Measurements from ENCODE around the gene GRID1. TPM values are rescaled to one million over a fixed set of nuclear protein-coding genes. Genes with fewer than 3 reads are reported as not detected.

The GRID1 gene
- total and polyA plus RNA-seq, 10 of the 15 experiments (the other 5 are each of a cell fraction or from before 2014, with no cell fraction given): 0.04 to 0.62 (median 0.08) TPM; not detected in 5

DNA sequence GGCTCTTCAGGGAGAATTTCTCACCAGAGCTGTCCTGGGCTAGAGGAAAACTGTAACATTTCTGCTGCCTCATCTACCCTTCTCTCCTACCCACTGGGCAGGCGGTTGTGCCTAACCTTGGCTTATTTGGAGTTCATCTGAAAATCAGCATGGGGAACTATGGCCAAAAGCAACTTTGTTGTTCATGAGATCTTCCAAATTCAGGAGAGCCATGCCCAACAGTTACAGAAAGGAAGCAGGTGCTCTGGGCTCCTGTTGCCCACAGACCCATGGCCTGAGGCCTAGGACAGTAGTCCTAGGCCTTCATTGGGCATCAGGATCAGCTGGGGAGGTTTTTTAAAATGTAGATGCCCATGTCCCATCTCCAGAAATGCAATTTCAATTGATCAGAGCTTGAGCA lies 85.2 kb downstream of the GRID1 start:
- in situ Hi-C loops (cut with MboI) (no loop called here), intact Hi-C loops (cut with micrococcal nuclease; ENCODE audit: unreplicated experiment) (no loop called here)
- H3K79me2 ChIP-seq (ENCODE audit: control insufficient read depth, insufficient read depth, low read length): no peaks in the 10 kb centered on the region
- FAIRE-seq: no peak
- no peak overlapping the region for H3K27ac ChIP-seq (ENCODE audit: control insufficient read depth, insufficient read depth)
- no peak overlapping the region for H2AFZ ChIP-seq (ENCODE audit: control insufficient read depth, low read depth, low read length)
- ChIA-PET SMC1A (ENCODE audit: uncharacterized antibody, unreplicated experiment) (no interaction called here), POLR2A (no interaction called here), RAD21 (ENCODE audit: unreplicated experiment) (no interaction called here), CTCF (interaction anchor here (0.7 to 1.2 kb wide), 2 partner anchors 20 to 244 kb away, joined by 3 to 4 read pairs; no protein-coding TSS in a partner anchor)
- no peaks in the 10 kb centered on the region; the same call in 1 of the 2 replicates for H4K20me1 ChIP-seq (ENCODE audit: control insufficient read depth, insufficient read depth)
- no peaks in the 10 kb centered on the region for H3K36me3 ChIP-seq (ENCODE audit: control insufficient read depth in 2 of 2, insufficient read depth in 2 of 2, low read length in 1 of 2)
- H3K27me3 ChIP-seq (replicated peaks in 1 of 2; ENCODE audit: control insufficient read depth in 2 of 2, insufficient read depth in 2 of 2, low read length in 1 of 2): no peaks in the 10 kb centered on the region; a peak in 1 of 4 replicates
- WGBS (ENCODE audit: insufficient coverage, insufficient replicate concordance, low lambda C conversion rate, missing lambda C conversion rate): 0% methylated on average over 1 of the region's 1 CpG
- no peak for ATAC-seq
- H3K4me3 ChIP-seq: no peak overlapping the region
- H3K4me1 ChIP-seq (ENCODE audit: control insufficient read depth, insufficient read depth, low read length): no peaks in the 10 kb centered on the region
- H3K4me2 ChIP-seq (ENCODE audit: control insufficient read depth, insufficient read depth): no peak overlapping the region
- no peak overlapping the region for H3K9ac ChIP-seq (ENCODE audit: control insufficient read depth, insufficient read depth, low read length)
- no peak for DNase-seq (ENCODE audit: low read depth, low spot score)
- no TSS peak for BruUV-seq (replicated peaks)
- no peaks in the 10 kb centered on the region; the same call in 2 of the 3 replicates for H3K9me3 ChIP-seq (replicated peaks; ENCODE audit: control insufficient read depth, insufficient read depth, low read length)
- TF ChIP-seq, protein P1, sequence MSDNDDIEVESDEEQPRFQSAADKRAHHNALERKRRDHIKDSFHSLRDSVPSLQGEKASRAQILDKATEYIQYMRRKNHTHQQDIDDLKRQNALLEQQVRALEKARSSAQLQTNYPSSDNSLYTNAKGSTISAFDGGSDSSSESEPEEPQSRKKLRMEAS (IDR thresholded peaks at IDR 0.05; ENCODE audit: low read depth, low read length): no peak
- TF ChIP-seq IKZF1 (conservative IDR thresholded peaks at IDR 0.05) (no peak), HDAC6 (IDR thresholded peaks at IDR 0.05; ENCODE audit: unreplicated experiment) (no peak), SUPT20H (IDR thresholded peaks at IDR 0.05; ENCODE audit: borderline replicate concordance, control insufficient read depth, low read depth, low read length) (no peak), RCOR1 (conservative IDR thresholded peaks at IDR 0.05; ENCODE audit: low read depth, low read length) (no peak), DPF2 (IDR thresholded peaks at IDR 0.05) (no peak), GABPA (IDR thresholded peaks at IDR 0.05; ENCODE audit: low read depth) (no peak), EZH2 (IDR thresholded peaks at IDR 0.05; ENCODE audit: borderline replicate concordance, control insufficient read depth, low read depth, low read length) (no peak), REST (IDR thresholded peaks at IDR 0.05; ENCODE audit: low read depth, low read length) (no peak), ZBTB11 (CRISPR knock-in tag; IDR thresholded peaks at IDR 0.05) (no peak)
- TF ChIP-seq, protein P2, sequence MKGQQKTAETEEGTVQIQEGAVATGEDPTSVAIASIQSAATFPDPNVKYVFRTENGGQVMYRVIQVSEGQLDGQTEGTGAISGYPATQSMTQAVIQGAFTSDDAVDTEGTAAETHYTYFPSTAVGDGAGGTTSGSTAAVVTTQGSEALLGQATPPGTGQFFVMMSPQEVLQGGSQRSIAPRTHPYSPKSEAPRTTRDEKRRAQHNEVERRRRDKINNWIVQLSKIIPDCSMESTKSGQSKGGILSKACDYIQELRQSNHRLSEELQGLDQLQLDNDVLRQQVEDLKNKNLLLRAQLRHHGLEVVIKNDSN (IDR thresholded peaks at IDR 0.05; ENCODE audit: borderline replicate concordance, extremely low read length, insufficient read depth, low read depth, low read length): no peak
- TF ChIP-seq, protein P3, sequence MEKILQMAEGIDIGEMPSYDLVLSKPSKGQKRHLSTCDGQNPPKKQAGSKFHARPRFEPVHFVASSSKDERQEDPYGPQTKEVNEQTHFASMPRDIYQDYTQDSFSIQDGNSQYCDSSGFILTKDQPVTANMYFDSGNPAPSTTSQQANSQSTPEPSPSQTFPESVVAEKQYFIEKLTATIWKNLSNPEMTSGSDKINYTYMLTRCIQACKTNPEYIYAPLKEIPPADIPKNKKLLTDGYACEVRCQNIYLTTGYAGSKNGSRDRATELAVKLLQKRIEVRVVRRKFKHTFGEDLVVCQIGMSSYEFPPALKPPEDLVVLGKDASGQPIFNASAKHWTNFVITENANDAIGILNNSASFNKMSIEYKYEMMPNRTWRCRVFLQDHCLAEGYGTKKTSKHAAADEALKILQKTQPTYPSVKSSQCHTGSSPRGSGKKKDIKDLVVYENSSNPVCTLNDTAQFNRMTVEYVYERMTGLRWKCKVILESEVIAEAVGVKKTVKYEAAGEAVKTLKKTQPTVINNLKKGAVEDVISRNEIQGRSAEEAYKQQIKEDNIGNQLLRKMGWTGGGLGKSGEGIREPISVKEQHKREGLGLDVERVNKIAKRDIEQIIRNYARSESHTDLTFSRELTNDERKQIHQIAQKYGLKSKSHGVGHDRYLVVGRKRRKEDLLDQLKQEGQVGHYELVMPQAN (conservative IDR thresholded peaks at IDR 0.05): no peak
